GM21526 (cell line): ENCODE measurements around the gene CCHCR1.

Experiments
- ATAC-seq: cut with Tn5 transposase; IDR thresholded peaks from one replicate; pipeline ENCODE4 v1.9.1; 2021; ENCODE audit warnings: moderate library complexity; ENCODE audit not compliant: unreplicated experiment, low FRiP score

The CCHCR1 gene

GRCh38 chr6:31163922-31164321, 6.3 kb upstream of the CCHCR1 start:
- ATAC-seq: no peak

GRCh38 chr6:31162463-31163165, 5.0 kb upstream of the CCHCR1 start:
- no peak for ATAC-seq

- ATAC-seq: no peak
Observed at GRCh38 chr6:31161216-31162126, 3.9 kb upstream of the CCHCR1 start.

GRCh38 chr6:31158863-31159855, 1.6 kb upstream of the CCHCR1 start:
- ATAC-seq: peak; percentile 2

GRCh38 chr6:31158140-31158862, 699 bp upstream of the CCHCR1 start, which contains the start of gene TCF19:
TSS of gene TCF19 (plus strand) at chr6:31158589. CDS start at chr6:31159470, 881 bp downstream.
- peak; percentile 57 for ATAC-seq

- no peak for ATAC-seq
Observed at GRCh38 chr6:31156641-31157040, 961 bp downstream of the CCHCR1 start.

GRCh38 chr6:31154436-31154835, 3.2 kb downstream of the CCHCR1 start:
- ATAC-seq: no peak

- no peak for ATAC-seq
Observed at GRCh38 chr6:31152781-31153180, 4.8 kb downstream of the CCHCR1 start.

- no peak for ATAC-seq
Observed at GRCh38 chr6:31149827-31150447, 7.7 kb downstream of the CCHCR1 start.

GRCh38 chr6:31145386-31145785, 12.2 kb downstream of the CCHCR1 start:
- ATAC-seq: no peak

GRCh38 chr6:31144970-31145340, 12.6 kb downstream of the CCHCR1 start:
- no peak for ATAC-seq

GRCh38 chr6:31144296-31144969, 13.2 kb downstream of the CCHCR1 start:
- ATAC-seq: no peak

GRCh38 chr6:31143148-31143547, 14.5 kb downstream of the CCHCR1 start:
- no peak for ATAC-seq

- ATAC-seq: no peak
Observed at GRCh38 chr6:31142361-31142761, 15.2 kb downstream of the CCHCR1 start.

- ATAC-seq: no peak
Observed at GRCh38 chr6:31140643-31141042, 17.0 kb downstream of the CCHCR1 start.

GRCh38 chr6:31139599-31139998, 18.0 kb downstream of the CCHCR1 start:
- ATAC-seq: no peak

- ATAC-seq: no peak
Observed at GRCh38 chr6:31138982-31139381, 18.6 kb downstream of the CCHCR1 start, which contains the start of gene PSORS1C2. TSS of gene PSORS1C2 (minus strand) at chr6:31139066. CDS start at chr6:31139026, 40 bp downstream.

- ATAC-seq: no peak
Observed at GRCh38 chr6:31135710-31136109, 21.9 kb downstream of the CCHCR1 start.

GRCh38 chr6:31132806-31133205, 24.8 kb downstream of the CCHCR1 start:
- ATAC-seq: no peak
